Osteocyte (in vitro differentiated cells): ENCODE data around the gene CUL9. TPM values are rescaled to one million over a fixed set of nuclear protein-coding genes. Genes with fewer than 3 reads are reported as not detected.

Experiments used
- DNase-seq: peaks from one replicate; pipeline ENCODE4 v3.0.0; 2021; ENCODE audit warnings: mixed read lengths; ENCODE audit not compliant: unreplicated experiment; ENCODE audit errors: extremely low spot score
- H3K27ac Mint-ChIP-seq: one replicate; pipeline ENCODE4 v1.8.0; 2021; ENCODE audit warnings: mild to moderate bottlenecking, mixed read lengths; ENCODE audit not compliant: unreplicated experiment
- H3K27me3 Mint-ChIP-seq: one replicate; pipeline ENCODE4 v1.8.0; 2021; ENCODE audit warnings: mixed read lengths; ENCODE audit not compliant: unreplicated experiment
- H3K36me3 Mint-ChIP-seq: one replicate; pipeline ENCODE4 v1.8.0; 2021; ENCODE audit warnings: mixed read lengths; ENCODE audit not compliant: unreplicated experiment
- H3K4me1 Mint-ChIP-seq: one replicate; pipeline ENCODE4 v1.8.0; 2021; ENCODE audit warnings: mixed read lengths; ENCODE audit not compliant: unreplicated experiment
- H3K4me3 Mint-ChIP-seq: one replicate; pipeline ENCODE4 v1.8.0; 2021; ENCODE audit warnings: mild to moderate bottlenecking, moderate library complexity, mixed read lengths; ENCODE audit not compliant: unreplicated experiment
- H3K9me3 Mint-ChIP-seq: one replicate; pipeline ENCODE4 v1.8.0; 2021; ENCODE audit warnings: mixed read lengths; ENCODE audit not compliant: unreplicated experiment
- CTCF ChIP-seq: fragments of 200-600 bp; sonication (generic); IDR thresholded peaks from 2 replicates; pipeline ENCODE4 v1.5.0; 2021; ENCODE audit warnings: antibody characterized with exemption, mild to moderate bottlenecking, moderate library complexity
- total RNA-seq: library from RNA; stranded (reverse); gene quantifications from 2 replicates; pipeline ENCODE4 v1.2.1, GENCODE V29; 2021

Gene CUL9
- total RNA-seq, 1 donor from 2014 or later = 39.5 TPM

GRCh38 chr6:43143235-43144128 lies 38.5 kb upstream of the CUL9 start:
- TF ChIP-seq CTCF = peak; percentile 99
- H3K9me3 Mint-ChIP-seq = no peaks in the 10 kb centered on the region
- H3K4me1 Mint-ChIP-seq = peaks cover 12% of the 10 kb centered on the region
- H3K27ac Mint-ChIP-seq = peak overlapping the region; percentile 71
- H3K36me3 Mint-ChIP-seq = peaks cover 2% of the 10 kb centered on the region
- no peaks in the 10 kb centered on the region for H3K27me3 Mint-ChIP-seq
- DNase-seq = peak; percentile 98
- no peak overlapping the region for H3K4me3 Mint-ChIP-seq

- Mint-ChIP-seq H3K9me3 (no peaks in the 10 kb centered on the region), H3K27ac (no peak overlapping the region), H3K27me3 (no peaks in the 10 kb centered on the region), H3K4me3 (no peak overlapping the region), H3K36me3 (peaks cover 5% of the 10 kb centered on the region), H3K4me1 (peaks cover 12% of the 10 kb centered on the region)
- DNase-seq = no peak
- TF ChIP-seq CTCF = no peak
Observed at GRCh38 chr6:43144879-43145278, 37.1 kb upstream of the CUL9 start.

GRCh38 chr6:43146261-43146660 lies 35.7 kb upstream of the CUL9 start:
- DNase-seq = no peak

GRCh38 chr6:43146709-43147688 lies 35.0 kb upstream of the CUL9 start:
- Mint-ChIP-seq H3K4me3 (no peak overlapping the region), H3K27ac (no peak overlapping the region), H3K36me3 (peaks cover 5% of the 10 kb centered on the region), H3K9me3 (no peaks in the 10 kb centered on the region), H3K27me3 (no peaks in the 10 kb centered on the region), H3K4me1 (peaks cover 12% of the 10 kb centered on the region)
- no peak for TF ChIP-seq CTCF
- no peak for DNase-seq

More at GRCh38 chr6:43146261-43146660, 35.7 kb upstream of the CUL9 start:
- H3K4me3 Mint-ChIP-seq = no peak overlapping the region
- H3K9me3 Mint-ChIP-seq = no peaks in the 10 kb centered on the region
- no peaks in the 10 kb centered on the region for H3K27me3 Mint-ChIP-seq
- H3K4me1 Mint-ChIP-seq = peaks cover 12% of the 10 kb centered on the region
- H3K27ac Mint-ChIP-seq = no peak overlapping the region
- TF ChIP-seq CTCF = no peak
- peaks cover 5% of the 10 kb centered on the region for H3K36me3 Mint-ChIP-seq
